ENCODE results near the gene FLNB.

The FLNB gene

GRCh38 chr3:57972531-57973111 lies 35.6 kb upstream of the FLNB start (continued):
- TF ChIP-seq CREB5 (CRISPR knock-in tag; IDR thresholded peaks at IDR 0.05; ENCODE audit: low read depth) (no peak), ZNF8 (CRISPR knock-in tag; IDR thresholded peaks at IDR 0.05) (no peak), ESRRG (CRISPR knock-in tag; IDR thresholded peaks at IDR 0.05) (no peak), PATZ1 (CRISPR knock-in tag; IDR thresholded peaks at IDR 0.05; ENCODE audit: borderline replicate concordance) (no peak), CSDC2 (CRISPR knock-in tag; IDR thresholded peaks at IDR 0.05) (no peak), ZNF565 (CRISPR knock-in tag; conservative IDR thresholded peaks at IDR 0.05; ENCODE audit: low read depth) (no peak), ARNTL (CRISPR knock-in tag; IDR thresholded peaks at IDR 0.05; ENCODE audit: borderline replicate concordance, low read depth) (no peak), TOX (CRISPR knock-in tag; IDR thresholded peaks at IDR 0.05; ENCODE audit: borderline replicate concordance) (no peak), ZFP30 (CRISPR knock-in tag; IDR thresholded peaks at IDR 0.05) (no peak)

GRCh38 chr3:57973715-57974477 lies 34.3 kb upstream of the FLNB start:
- TF ChIP-seq OSR1 (CRISPR knock-in tag; IDR thresholded peaks at IDR 0.05) (no peak), BACH2 (CRISPR knock-in tag; IDR thresholded peaks at IDR 0.05; ENCODE audit: borderline replicate concordance) (no peak), TOX (CRISPR knock-in tag; IDR thresholded peaks at IDR 0.05; ENCODE audit: borderline replicate concordance) (no peak), PATZ1 (CRISPR knock-in tag; IDR thresholded peaks at IDR 0.05; ENCODE audit: borderline replicate concordance) (no peak), POU6F1 (CRISPR knock-in tag; IDR thresholded peaks at IDR 0.05; ENCODE audit: borderline replicate concordance, low read depth) (no peak), CSRNP3 (CRISPR knock-in tag; IDR thresholded peaks at IDR 0.05) (no peak), ZNF8 (CRISPR knock-in tag; IDR thresholded peaks at IDR 0.05) (no peak), ZNF565 (CRISPR knock-in tag; conservative IDR thresholded peaks at IDR 0.05; ENCODE audit: low read depth) (no peak), ZC3H10 (CRISPR knock-in tag; IDR thresholded peaks at IDR 0.05) (no peak), CSDC2 (CRISPR knock-in tag; IDR thresholded peaks at IDR 0.05) (no peak), CREB5 (CRISPR knock-in tag; IDR thresholded peaks at IDR 0.05; ENCODE audit: low read depth) (no peak; the same call in 1 of the 2 replicates), SNAI2 (CRISPR knock-in tag; IDR thresholded peaks at IDR 0.05) (no peak), ISL1 (CRISPR knock-in tag; IDR thresholded peaks at IDR 0.05) (no peak), GLIS3 (CRISPR knock-in tag; IDR thresholded peaks at IDR 0.05) (no peak), RARB (CRISPR knock-in tag; IDR thresholded peaks at IDR 0.05) (no peak), ESRRG (CRISPR knock-in tag; IDR thresholded peaks at IDR 0.05) (no peak)
- no peak for ATAC-seq

Data from SK-N-SH treated with all-trans-retinoic acid at 6 μM for 48 hours (cell line).